Endothelial cell of umbilical vein (primary cell): ENCODE measurements around the gene TRMT1. TPM values are rescaled to one million over a fixed set of nuclear protein-coding genes. Genes with fewer than 3 reads are reported as not detected.

Experiments
- BruUV-seq: library from RNA; stranded (reverse); fragments of 400-500 nt; replicated peaks from 2 replicates; lab custom pipeline; 2021; lab: Mats Ljungman, UMichigan
- CTCF ChIA-PET: fragments of 300-600, 350-600 bp; sonication (Branson Sonifier 250); formaldehyde crosslinking; loops from one replicate; lab custom pipeline; 2021; ENCODE audit warnings: antibody characterized with exemption, inconsistent platforms; lab: Charles Lee
- POLR2A ChIA-PET: fragments of 300-600, 350-600 bp; sonication (Branson Sonifier 250); formaldehyde crosslinking; loops from one replicate; lab custom pipeline; 2021; ENCODE audit warnings: antibody characterized with exemption, inconsistent platforms; lab: Charles Lee
- DNase-seq: peaks from one replicate; pipeline ENCODE4 v3.0.0-alpha.2; 2011; ENCODE audit warnings: low read depth, low spot score
- FAIRE-seq: peaks from 2 replicates; lab custom pipeline; 2011; peaks lifted over from hg19 to GRCh38; lab: Jason Lieb, UNC
- H2AFZ ChIP-seq: 2 replicates; pipeline ENCODE4 v1.6.0; 2012; ENCODE audit warnings: low read depth, low read length, control low read depth, inconsistent platforms
- H3K27ac ChIP-seq: 2 replicates; pipeline ENCODE4 v1.5.1; 2011; ENCODE audit warnings: low read depth, mild to moderate bottlenecking, control low read depth, low read length, moderate library complexity; ENCODE audit not compliant: insufficient read depth
- H3K27me3 ChIP-seq, 2 experiments: 2 replicates each; pipeline versions ENCODE4 v1.6.0 to v1.6.1; 2011; ENCODE audit warnings: low read length in 2 of 2, mixed read lengths in 1 of 2; ENCODE audit not compliant: control insufficient read depth in 2 of 2, insufficient read depth in 2 of 2
- H3K36me3 ChIP-seq, 2 experiments: 2 replicates in 1 of 2; 3 replicates in 1 of 2; pipeline ENCODE4 v1.5.1; 2011; ENCODE audit warnings: low read length in 2 of 2, mild to moderate bottlenecking in 1 of 2, moderate library complexity in 1 of 2; ENCODE audit not compliant: control insufficient read depth in 2 of 2, insufficient read depth in 2 of 2; ENCODE audit errors: extremely low read depth in 1 of 2
- H3K4me1 ChIP-seq: 3 replicates; pipeline ENCODE4 v1.5.1; 2011; ENCODE audit warnings: mild to moderate bottlenecking, low read length; ENCODE audit not compliant: control insufficient read depth, insufficient read depth; ENCODE audit errors: extremely low read depth
- H3K4me2 ChIP-seq: 2 replicates; pipeline ENCODE4 v1.6.1; 2011; ENCODE audit warnings: low read length, control low read depth, mixed read lengths; ENCODE audit not compliant: insufficient read depth
- H3K4me3 ChIP-seq, 3 experiments: fragments of 200-600 bp in 1 of 3; sonication (generic), shearing (Covaris generic) in 1 of 3; replicated peaks in 1 of 3; 2 replicates each; pipeline ENCODE4 v1.5.1; 2011 to 2016; ENCODE audit warnings: control low read depth in 3 of 3, low read length in 3 of 3, mild to moderate bottlenecking in 2 of 3, inconsistent platforms in 1 of 3, low read depth in 1 of 3, moderate library complexity in 1 of 3; ENCODE audit not compliant: insufficient read depth in 1 of 3
- H3K79me2 ChIP-seq: 2 replicates; pipeline ENCODE4 v1.6.0; 2012; ENCODE audit warnings: low read length, inconsistent platforms; ENCODE audit not compliant: control insufficient read depth, insufficient read depth
- H3K9ac ChIP-seq: replicated peaks from 2 replicates; pipeline ENCODE3; 2011; ENCODE audit warnings: low read length, control low read depth; ENCODE audit not compliant: insufficient read depth; ENCODE audit errors: extremely low read depth
- H3K9me1 ChIP-seq: replicated peaks from 3 replicates; pipeline ENCODE4 v1.6.0; 2011; ENCODE audit warnings: mild to moderate bottlenecking, low read length; ENCODE audit not compliant: control insufficient read depth, insufficient read depth; ENCODE audit errors: extremely low read depth
- H3K9me3 ChIP-seq: replicated peaks from 2 replicates; pipeline ENCODE4 v1.5.1; 2012; ENCODE audit warnings: low read length, inconsistent platforms; ENCODE audit not compliant: control insufficient read depth, insufficient read depth
- H4K20me1 ChIP-seq: replicated peaks from 2 replicates; pipeline ENCODE3; 2011; ENCODE audit warnings: mild to moderate bottlenecking, low read length; ENCODE audit not compliant: control insufficient read depth, insufficient read depth; ENCODE audit errors: extremely low read depth
- CTCF ChIP-seq, 2 donors: IDR thresholded peaks; 1 replicate in 1 of 2; 2 replicates in 1 of 2; pipeline ENCODE4 v1.5.1; 2011; ENCODE audit warnings: low read length in 2 of 2, mild to moderate bottlenecking in 2 of 2, moderate library complexity in 2 of 2, control low read depth in 1 of 2, inconsistent platforms in 1 of 2, low read depth in 1 of 2; ENCODE audit not compliant: insufficient read depth in 1 of 2; ENCODE audit errors: extremely low read depth in 1 of 2
- EZH2 ChIP-seq: IDR thresholded peaks from 2 replicates; pipeline ENCODE4 v1.6.1; 2012; ENCODE audit warnings: borderline replicate concordance, low read depth, mild to moderate bottlenecking, moderate library complexity, low read length, inconsistent platforms; ENCODE audit not compliant: severe bottlenecking
- FOS ChIP-seq: IDR thresholded peaks from 2 replicates; pipeline ENCODE4 v1.6.1; 2011; ENCODE audit warnings: mild to moderate bottlenecking, low read length, moderate library complexity, borderline replicate concordance; ENCODE audit not compliant: insufficient read depth
- GATA2 ChIP-seq: IDR thresholded peaks from 2 replicates; pipeline ENCODE4 v1.7.0; 2011; ENCODE audit warnings: low read depth, mild to moderate bottlenecking, moderate library complexity, mixed read lengths, low read length; ENCODE audit not compliant: insufficient read length, insufficient read depth
- MAX ChIP-seq: IDR thresholded peaks from 2 replicates; pipeline ENCODE4 v1.6.1; 2011; ENCODE audit not compliant: insufficient read depth, insufficient read length
- MYC ChIP-seq: IDR thresholded peaks from one replicate; pipeline ENCODE4 v1.6.1; 2011; ENCODE audit warnings: mild to moderate bottlenecking, low read depth, low read length
- POLR2A ChIP-seq: IDR thresholded peaks from 2 replicates; pipeline ENCODE4 v1.6.1; 2012; ENCODE audit warnings: low read depth, mild to moderate bottlenecking, control low read depth, low read length
- POLR2AphosphoS5 ChIP-seq: IDR thresholded peaks from 2 replicates; pipeline ENCODE4 v1.6.1; 2012; ENCODE audit warnings: low read depth, mild to moderate bottlenecking, control low read depth, low read length, moderate library complexity; ENCODE audit not compliant: insufficient read depth
- dilution Hi-C: fragments of 300-500 bp; cut with MboI; formaldehyde crosslinking; loops from one replicate; pipeline ENCODE4 v1.15.0; 2019; ENCODE audit warnings: low sequenced_read_pairs; ENCODE audit not compliant: extremely low pct_ligation_motif_present
- intact Hi-C: fragments of 100-400 bp; cut with micrococcal nuclease; formaldehyde crosslinking; loops from one replicate; pipeline ENCODE4 v1.10.0; 2022
- polyA plus RNA-seq, 4 experiments: library from polyadenylated mRNA; depleted of rRNA in 3 of 4; stranded (reverse) in 3 of 4; unstranded in 1 of 4; fragments of >200 nt; gene quantifications; 2 replicates each; pipeline versions ENCODE4 v1.2.1 to v1.2.3, GENCODE V29; 2011 to 2012; ENCODE audit warnings: missing spikeins in 1 of 4
- total RNA-seq: library from RNA; stranded (reverse); gene quantifications from 2 replicates; pipeline ENCODE4 v1.2.3, GENCODE V29; 2021

The TRMT1 gene
- total and polyA plus RNA-seq, 2 donors (not counting 3 experiments of a cell fraction or from before 2014, with no cell fraction given): 46.3 to 53.0 TPM

GRCh38 chr19:13118424-13119193, 2.1 kb upstream of the TRMT1 start:
- no peaks in the 10 kb centered on the region for H3K9me3 ChIP-seq
- BruUV-seq: no TSS peak
- H3K9me1 ChIP-seq: no peaks in the 10 kb centered on the region
- intact Hi-C loops (loop anchor here (1.0 kb wide), 1 partner anchor 49 kb away; no protein-coding TSS in a partner anchor), dilution Hi-C loops (no loop called here)
- peaks cover 13% of the 10 kb centered on the region for H3K4me1 ChIP-seq
- TF ChIP-seq GATA2 (no peak), POLR2A (no peak), EZH2 (no peak), FOS (no peak), MYC (no peak), POLR2AphosphoS5 (no peak), MAX (no peak), CTCF (IDR thresholded peaks at IDR 0.05; ENCODE audit: extremely low read depth in 1 of 2, insufficient read depth in 1 of 2, low read depth in 1 of 2, low read length in 2 of 2) (no peak)
- peak overlapping the region; percentile 86 for H3K9ac ChIP-seq
- DNase-seq (no peak), FAIRE-seq (no peak)
- H2AFZ ChIP-seq: no peak overlapping the region
- H4K20me1 ChIP-seq: no peaks in the 10 kb centered on the region
- peak overlapping the region; percentile 61 for H3K4me2 ChIP-seq
- H3K36me3 ChIP-seq: peaks cover 0 to 3% of the 10 kb centered on the region in 2 experiments
- ChIA-PET CTCF (interaction anchor here (0.8 to 4.3 kb wide), 14 partner anchors 10 to 153 kb away, joined by 3 to 24 read pairs (median 4); partner anchors contain the start of genes IER2 and STX10), POLR2A (interaction anchor here (0.7 to 1.2 kb wide), 4 partner anchors 15 to 39 kb away, joined by 3 to 7 read pairs (median 4); partner anchors contain the start of genes IER2 and STX10)
- H3K27ac ChIP-seq: peak overlapping the region; percentile 57
- peak overlapping the region; percentile 58 to 99 (median 81) for H3K4me3 ChIP-seq
- H3K27me3 ChIP-seq: no peaks in the 10 kb centered on the region
- H3K79me2 ChIP-seq: peaks cover 69% of the 10 kb centered on the region
